NCI-H748 (cell line): ENCODE data around the gene CUL4B.

Source experiments
- DNase-seq: peaks from one replicate; lab custom pipeline; 2025; ENCODE audit not compliant: unreplicated experiment; lab: John Stamatoyannopoulos, UW

Gene CUL4B

DNA sequence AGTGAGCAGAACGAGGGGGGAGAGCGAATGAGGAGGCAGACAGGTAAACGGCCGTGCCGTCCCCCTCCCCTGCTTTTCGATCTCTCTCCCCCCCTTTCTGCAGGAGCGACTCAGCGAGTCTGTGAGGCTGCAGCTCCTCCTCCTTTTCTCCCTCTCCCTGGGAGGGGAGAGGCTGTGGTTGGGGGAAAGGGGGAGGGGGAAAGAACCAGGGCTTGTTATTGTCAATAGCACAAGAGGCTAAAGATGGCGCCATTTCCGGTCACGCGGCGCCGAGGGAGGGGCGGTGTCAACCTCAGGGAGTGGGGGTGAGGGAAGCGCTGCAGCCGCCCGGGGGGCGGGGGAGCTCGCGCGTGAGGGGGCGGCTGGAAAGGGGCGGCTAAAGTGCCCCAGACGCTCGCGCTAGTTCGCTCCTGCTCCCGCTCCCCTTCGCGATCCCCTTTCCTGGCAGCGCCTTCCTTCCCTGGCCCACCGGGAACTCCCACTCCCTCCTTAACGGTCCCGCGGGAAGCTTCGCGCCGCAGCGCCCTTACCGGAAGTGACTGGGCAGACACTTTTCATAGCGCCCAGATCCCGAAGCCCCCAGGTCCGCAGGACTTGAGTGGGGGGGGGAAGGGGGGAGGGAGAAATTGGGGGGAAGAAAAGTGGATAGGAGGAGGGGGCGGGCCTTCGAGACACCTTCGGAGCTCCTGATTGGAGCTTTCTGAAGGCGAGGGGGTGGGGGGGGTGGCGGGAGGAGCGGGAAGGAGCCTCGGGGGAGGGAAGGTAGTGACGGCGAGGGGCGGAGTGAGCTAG lies at the start of gene CUL4B:
Gene CUL4B, minus strand, starts transcription at position 121 of the 792 bp plus-strand sequence. CDS start 324 bp downstream, outside the sequence.
- peak; percentile 99 for DNase-seq

DNA sequence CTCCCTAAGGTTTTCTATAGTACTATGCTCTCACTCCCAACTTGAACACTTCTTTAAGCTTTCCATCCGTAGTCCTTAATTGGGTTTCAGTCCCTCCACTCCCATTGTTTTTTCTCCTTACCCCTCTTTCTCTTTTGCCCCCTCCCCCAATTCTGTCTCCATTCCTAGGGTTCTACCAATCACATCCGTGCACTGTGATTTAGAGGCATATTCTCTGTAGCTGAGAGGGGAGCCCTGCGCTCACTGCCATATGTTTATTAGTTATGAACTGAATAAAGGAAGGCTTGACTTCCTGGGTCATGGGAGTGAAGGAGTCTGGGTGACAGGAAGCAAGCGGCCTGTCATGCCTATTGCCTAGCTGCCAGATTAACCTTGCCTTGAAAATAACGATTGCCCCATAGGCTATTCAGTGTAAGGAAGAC lies 43.6 kb upstream of the CUL4B start:
- peak; percentile 72 for DNase-seq

DNA sequence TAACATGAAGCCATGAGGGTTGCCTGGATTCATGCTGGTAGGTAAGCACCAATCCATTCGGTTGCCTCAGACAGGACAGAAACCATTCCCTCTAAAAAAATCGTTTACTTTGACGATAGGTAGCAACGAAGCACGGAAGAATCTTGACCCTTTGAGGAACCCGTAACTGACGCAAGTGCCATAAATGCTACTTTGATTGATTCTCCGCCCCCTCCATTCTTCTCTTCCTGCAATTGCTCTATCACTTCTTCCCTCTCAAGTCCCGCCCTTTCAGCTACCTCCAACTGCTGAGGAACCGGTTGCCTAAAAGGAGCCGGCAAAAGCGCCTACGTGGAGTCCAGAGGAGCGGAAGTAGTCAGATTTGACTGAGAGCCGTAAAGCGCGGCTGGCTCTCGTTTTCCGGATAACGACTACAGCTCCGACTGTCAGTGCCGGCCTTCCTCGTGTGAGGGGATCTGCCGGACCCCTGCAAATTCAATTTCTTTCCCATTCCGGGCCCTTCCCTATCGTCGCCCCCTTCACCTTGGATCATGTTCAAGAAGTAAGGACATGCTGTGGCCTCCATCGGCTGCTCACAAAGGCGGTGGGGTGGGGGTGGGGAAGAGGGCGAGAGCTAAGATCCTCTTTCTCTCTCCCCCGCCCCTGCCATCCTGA lies 43.1 kb upstream of the CUL4B start, which contains the start of gene MCTS1:
Gene MCTS1, plus strand, starts transcription at position 395 of the 654 bp plus-strand sequence. Its CDS starts 136 bp downstream, at position 531.
- peak; percentile 99 for DNase-seq

DNA sequence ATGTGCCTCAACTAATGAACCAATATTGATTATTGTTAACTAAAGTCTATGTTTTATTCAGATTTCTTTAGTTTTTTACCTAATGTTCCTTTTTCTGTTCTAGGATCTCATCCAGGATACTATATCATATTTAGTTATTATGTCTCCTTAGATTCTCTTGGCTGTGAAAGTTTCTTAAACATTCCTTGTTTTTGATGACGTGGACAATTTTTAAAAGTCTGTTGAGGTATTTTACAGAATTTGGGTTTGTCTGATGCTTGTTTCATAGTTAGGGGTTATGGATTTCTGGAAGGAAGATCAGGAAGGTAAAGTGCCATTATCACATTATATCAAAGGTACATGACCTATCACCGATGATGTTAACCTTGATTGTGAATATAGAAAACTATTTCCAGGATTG lies 24.9 kb upstream of the CUL4B start:
- DNase-seq: no peak

DNA sequence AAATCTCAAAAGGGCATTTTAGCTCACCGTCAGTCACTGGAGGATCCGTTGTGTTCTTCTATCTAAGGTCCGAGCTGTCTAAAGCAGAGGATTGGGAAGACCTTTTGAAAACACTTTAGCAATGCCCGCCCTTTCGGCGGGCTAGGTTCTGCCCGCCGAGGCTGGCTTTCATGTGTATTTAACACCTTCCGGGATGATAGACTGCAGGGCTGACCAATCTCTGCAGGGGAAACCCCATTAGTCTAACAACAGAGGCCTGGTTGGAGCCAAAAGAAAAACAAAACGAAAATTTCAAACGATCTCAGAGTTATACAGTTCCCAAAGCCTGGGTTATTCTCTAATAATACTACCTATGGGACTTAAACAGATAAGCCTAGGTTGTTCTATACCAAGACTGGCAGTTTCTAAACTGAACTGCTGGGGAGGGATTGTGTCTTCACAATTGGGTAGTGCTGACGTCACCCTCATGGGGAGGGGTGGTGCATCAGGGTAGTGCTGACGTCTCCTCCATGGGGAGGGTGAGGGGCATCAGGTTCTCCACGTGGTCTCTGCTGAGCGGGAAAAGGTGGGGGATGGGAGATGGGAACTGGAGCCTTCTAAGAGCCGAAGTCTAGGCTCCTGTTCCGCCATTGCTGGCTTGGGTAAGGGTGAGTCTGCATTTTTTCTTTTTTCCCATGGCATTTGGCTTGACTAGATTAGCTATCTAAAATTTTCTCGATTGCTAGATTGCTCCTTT lies 14.8 kb upstream of the CUL4B start:
- peak; percentile 13 for DNase-seq

DNA sequence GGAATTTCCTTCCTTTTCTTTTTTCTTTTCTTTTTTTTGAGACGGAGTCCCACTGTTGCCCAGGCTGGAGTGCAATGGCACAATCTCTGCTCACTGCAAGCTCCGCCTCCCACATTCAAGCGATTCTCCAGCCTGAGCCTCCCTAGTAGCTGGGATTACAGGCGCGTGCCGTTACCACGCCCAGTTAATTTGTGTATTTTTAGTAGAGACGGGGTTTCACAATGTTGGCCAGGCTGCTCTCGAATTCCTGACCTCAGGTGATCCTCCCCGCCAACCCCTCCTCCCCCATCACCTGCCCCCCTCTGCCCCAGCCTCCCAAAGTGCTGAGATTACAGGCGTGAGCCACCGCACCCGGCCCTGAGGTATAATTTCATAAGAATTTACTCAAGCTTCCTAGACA lies 13.0 kb upstream of the CUL4B start:
- DNase-seq: peak; percentile 4

DNA sequence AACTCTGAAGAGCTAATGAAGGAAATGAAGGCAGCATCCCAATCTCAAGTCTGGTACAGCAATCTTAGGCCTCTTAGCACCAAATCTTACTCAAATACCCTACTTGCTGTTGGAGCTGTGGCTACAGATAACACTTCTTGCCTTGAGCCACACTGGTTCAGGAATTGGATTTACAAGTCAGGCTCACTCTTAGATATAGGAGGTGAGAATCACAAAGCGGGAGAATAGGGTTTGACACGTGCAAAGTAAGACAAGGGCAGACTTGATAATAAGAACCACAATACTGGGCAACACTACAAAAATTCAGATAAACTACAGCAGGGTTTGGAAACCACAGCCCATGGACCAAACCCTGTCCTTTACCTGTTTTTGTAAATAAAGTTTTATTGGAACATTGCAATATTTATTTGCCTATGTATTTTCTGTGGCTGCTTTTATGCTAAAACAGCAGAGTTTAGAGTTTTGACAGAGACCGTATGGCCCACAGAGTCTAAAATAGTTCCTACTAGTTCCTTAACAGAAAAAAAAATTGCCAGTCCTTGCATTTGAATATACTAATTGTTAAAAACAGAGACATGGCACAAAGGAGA lies 9.3 kb upstream of the CUL4B start:
- DNase-seq: no peak

DNA sequence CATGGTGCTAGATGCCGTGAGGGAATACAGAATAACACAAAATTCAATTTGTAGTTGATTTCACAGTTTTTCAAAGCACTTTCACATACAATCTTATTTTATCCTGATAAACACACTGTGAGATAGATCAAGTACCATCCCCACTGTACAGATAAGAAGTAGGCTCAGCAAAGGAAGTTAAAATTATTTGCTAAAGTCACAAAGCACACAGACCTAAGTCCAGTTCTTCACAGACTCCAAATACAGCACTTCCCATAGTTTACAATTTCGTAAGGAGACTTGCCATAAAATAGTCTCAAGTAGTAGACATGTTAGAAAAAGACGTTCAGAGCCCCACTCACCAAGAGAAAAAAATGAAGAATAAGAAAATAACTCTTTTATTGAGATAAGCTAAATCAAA lies 7.8 kb upstream of the CUL4B start:
- DNase-seq: no peak

DNA sequence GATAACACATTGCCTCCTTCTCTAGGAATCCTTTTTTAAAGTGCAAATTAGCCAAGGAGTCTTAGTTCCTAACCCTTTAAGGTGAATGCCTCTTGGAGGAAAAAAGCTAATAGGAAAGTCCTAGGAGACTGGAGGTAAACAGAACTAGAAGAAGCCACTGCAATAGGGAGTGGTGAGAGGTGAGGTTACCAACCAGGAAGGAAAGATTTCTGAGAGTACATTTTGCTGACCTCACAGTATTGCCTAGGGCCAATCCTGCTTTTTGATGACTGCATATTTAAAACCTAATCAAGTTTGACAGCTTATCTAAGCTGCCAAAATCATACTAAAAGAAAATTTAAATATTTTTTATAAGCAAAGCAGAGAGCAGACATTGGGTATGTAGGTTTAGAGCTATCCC lies 7.3 kb upstream of the CUL4B start:
- no peak for DNase-seq

DNA sequence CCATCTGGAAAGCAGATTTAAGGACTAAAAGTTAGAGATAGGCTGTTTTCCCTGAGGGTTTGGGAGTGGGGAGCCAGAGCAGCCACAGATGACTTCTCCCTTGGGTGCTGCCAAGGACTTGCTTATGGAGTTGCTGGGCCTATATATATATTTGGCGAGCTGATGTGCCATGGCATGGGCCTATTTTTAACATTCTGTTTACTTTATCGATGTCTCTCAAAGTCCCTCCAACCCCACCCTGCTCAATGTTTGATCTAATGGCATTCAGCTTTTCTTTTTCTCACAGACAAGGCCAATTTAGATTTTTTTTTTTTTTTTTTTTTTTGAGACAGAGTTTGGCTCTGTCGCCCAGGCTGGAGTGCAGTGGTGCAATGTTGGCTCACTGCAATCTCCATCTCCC lies 6.1 kb upstream of the CUL4B start:
- no peak for DNase-seq

DNA sequence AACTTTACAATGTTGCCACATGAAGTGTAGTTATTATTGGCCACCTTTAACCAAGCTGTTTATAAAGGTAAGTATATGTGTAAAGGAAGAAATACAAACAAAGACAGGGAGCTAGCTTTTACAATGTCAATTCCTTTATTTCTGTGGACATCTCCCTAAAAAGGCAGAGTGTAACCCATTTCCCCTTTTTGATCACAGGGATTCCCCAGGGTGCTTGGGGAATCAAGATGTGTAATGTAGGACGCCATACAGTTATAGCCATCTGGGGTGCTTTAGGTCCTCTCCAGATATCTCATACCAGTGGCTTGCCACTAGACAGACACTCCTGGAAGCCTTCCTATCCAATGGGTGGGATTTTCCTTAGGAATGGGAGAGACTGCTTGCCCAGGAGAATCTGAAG lies 4.2 kb upstream of the CUL4B start:
- no peak for DNase-seq

DNA sequence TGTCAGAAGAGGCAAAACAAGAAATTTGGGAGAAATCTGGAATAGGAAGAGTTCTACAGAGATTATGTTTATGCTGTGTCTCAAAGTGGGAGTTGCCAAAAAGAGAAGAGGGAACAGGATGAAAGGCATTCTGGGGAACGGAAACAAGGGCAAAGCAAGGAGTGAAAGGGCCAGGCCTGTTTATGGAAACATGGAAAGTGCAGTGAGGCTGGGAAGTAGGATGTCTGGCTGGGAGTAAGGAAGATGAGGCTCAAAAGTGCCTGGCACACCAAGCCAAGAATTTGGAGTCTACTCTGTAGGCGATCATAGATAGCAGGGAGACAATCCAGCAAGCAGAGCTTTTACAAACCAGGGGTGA lies 1.8 kb upstream of the CUL4B start:
- no peak for DNase-seq

DNA sequence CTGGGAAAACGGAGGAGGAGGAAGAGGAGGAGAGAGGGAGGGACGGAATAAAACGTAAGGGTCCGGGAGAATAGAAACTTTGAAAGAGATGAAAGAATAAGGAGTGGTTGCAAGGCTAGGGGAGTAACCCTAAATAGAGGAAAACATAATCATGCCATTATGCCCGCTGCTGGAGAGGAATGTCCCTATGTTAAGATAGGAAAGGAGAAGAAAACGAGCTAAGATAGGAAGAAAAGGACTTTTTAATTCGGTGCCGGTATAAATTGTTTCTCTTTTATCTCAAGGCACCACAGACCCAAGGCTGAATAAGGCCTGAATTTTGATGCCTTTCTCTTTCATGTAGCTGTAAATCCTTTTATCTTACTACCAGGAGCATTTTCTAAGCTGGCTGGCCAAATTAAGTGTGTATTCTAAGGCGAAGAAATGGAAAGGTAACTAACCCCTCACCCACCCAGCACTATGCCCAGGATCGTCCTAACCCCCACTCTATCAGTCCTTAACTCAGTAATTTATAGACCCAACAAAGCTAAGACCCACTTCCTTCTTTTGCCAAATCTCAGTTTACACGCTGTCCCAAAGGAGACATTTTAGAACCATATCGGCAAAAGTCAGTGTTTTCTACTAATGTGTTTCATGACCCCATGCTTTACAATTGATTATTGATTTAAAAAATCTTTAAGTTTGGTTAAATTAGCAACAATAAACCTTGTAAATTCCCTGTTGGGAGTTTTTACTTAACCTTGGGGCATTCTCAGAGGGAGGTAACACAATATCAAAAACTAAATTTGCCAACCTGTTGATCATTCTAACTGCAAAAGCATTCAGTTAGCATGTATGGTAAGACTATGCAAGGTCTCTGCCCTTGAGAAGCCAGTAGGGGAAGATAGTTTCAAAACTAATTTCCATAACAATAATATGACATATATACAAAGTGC lies 1.1 kb upstream of the CUL4B start:
- peak; percentile 35 for DNase-seq

DNA sequence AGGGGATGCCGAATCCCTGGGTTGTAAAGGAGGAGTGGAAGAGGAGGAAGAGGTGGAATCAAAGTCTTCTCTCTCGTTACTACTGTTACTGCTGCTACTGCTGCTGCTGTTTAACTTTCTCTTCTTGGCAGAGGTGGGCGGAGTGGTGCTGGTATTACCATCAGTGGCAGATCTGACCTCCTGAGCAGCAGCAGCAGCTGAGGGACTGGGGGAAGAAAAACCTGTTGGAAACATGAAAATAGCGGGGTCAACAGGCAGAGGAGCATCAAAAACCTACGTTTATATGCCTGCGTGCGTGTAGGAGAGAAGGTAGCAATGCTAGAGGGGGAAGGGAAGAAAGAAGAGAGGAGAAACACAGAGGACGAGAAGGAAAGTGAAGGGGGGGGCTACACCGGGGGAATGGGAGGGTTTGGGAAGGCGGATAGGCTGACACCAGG lies 339 bp downstream of the CUL4B start:
- peak; percentile 83 for DNase-seq

DNA sequence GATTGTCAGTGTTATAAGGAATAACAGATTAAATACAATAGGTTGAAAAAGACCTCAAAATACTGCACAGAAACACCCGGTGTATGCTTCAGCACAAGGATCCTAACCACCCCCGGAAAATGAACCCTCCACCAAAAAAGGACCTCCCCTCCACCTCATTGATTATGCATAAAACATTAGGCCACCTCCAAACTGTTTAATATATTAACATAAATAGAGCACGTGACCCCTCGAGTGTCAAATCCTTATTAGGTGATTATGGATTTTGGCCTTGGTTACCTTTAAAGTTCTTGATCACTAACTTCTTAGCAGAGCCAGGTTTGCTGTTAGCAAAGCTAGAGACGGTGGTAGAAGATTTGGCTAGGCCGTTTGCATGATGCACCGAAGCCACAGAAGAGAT lies 958 bp downstream of the CUL4B start:
- DNase-seq: peak; percentile 64

DNA sequence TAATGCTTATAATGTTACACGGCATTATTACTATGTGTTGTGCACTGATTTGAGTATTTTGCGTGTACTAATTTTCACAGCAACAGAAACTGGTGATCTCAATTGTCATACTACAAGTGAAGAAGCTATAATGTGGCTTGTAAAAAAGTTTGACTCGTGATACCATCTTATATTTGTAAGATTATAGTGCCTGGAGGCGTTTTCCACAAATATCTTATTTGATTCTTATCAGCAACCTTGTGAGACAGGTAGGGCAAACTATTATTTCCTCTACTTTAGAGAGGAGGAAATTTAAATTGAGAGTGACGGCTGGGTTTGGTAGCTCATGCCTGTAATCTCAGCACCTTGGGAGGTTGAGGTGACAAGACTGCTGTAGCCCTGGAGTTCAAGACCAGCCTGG lies 4.5 kb downstream of the CUL4B start:
- no peak for DNase-seq

DNA sequence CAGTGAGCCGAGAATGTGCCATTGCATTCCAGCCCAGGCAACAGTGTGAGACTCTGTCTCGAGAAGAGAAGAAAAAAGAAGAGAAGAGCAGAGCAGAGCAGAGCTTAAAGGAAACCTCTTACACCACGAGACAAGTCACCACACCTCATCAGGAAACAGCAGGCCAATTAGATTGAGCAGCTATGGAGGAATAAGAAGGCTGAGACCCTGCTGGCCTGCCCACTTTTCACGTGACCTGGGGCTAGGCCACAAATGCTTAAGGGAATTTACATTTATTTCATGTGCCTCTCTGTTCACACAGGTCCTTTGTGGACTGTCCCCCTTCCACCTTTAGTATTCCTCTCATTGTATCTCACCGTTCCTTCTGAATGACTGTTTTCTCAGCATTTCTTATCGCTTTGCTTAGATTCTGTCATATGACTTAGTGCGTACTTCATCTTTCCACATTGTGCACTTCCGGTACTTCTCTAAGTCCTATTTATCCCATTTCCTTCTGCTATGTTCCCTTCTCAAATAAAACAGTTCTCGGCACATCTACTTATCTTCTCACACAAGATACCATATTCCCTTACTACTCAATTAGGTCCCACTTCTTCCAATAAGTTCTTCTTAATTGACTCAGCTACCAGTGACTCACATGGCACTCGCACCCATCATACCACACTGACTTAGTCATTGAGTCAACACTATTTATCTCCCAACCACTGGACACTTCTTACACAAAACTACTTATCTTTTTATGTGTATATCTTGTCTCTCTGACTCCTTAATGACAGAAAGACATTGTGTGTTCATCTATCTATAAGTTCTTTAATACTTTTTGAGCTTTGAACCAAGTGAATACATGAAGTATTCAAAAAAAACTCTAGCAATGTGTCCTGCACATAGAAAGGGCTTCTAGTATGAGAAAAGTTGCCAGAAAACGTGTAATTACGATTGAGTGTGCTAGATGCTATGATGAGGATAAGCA lies 11.0 kb downstream of the CUL4B start:
- DNase-seq: no peak

DNA sequence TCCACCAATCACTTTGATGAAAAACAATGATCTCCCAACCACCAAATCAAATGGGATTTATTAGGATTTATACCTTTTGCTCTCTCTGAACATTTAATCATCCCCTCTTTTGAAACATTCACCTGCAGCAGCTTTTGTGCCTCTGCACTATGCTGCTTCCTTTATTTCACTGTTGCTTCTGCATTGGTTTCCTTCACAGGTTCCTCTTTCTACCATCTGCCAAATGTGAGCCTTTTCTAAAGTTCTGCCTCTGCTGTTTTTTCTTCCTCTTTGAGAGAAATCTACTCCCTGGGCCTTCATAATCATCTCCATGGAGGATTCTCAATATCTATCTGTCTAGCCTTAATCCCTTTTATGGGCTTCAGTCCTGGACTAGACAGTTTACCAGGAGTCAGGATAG lies 24.7 kb downstream of the CUL4B start:
- no peak for DNase-seq
